Measurements from ENCODE around the gene XPO1.

GRCh38 chr2:61450144-61450543, 88.0 kb downstream of the XPO1 start:
- TF ChIP-seq CTCF (IDR thresholded peaks at IDR 0.05) (no peak), POLR2AphosphoS5 (IDR thresholded peaks at IDR 0.05; ENCODE audit: low read depth, low read length) (no peak)
